PC-9 (cell line): ENCODE data around the gene CADM1. TPM values are rescaled to one million over a fixed set of nuclear protein-coding genes. Genes with fewer than 3 reads are reported as not detected.

Source experiments
- BruUV-seq: library from RNA; stranded (reverse); fragments of 400-500 nt; replicated peaks from 2 replicates; lab custom pipeline; 2021; lab: Mats Ljungman, UMichigan
- CTCF ChIA-PET: fragments of 300-600 bp; sonication (Branson Sonifier 250); formaldehyde crosslinking; loops from one replicate; lab custom pipeline; 2022; ENCODE audit warnings: antibody characterized with exemption; lab: Charles Lee
- POLR2A ChIA-PET: fragments of 300-600 bp; sonication (Branson Sonifier 250); formaldehyde crosslinking; loops from one replicate; lab custom pipeline; 2022; ENCODE audit warnings: antibody characterized with exemption; ENCODE audit not compliant: unreplicated experiment; lab: Charles Lee
- DNase-seq, 2 experiments: peaks; one replicate each; pipeline versions ENCODE4 v3.0.0 to v3.0.0-alpha.2; 2015 to 2022; ENCODE audit warnings: mixed read lengths in 1 of 2
- H2AFZ ChIP-seq: fragments of 200-600 bp; sonication (generic); 2 replicates; pipeline ENCODE4 v1.8.1; 2017; ENCODE audit warnings: antibody characterized with exemption
- H3F3A ChIP-seq: fragments of 200-600 bp; sonication (generic); 2 replicates; pipeline ENCODE4 v1.8.1; 2017; ENCODE audit warnings: antibody characterized with exemption, mild to moderate bottlenecking, low read depth; ENCODE audit not compliant: insufficient read depth
- H3K27ac ChIP-seq: fragments of 200-600 bp; sonication (generic); 2 replicates; pipeline ENCODE4 v1.6.1; 2016; ENCODE audit warnings: mixed run types
- H3K27me3 ChIP-seq: fragments of 200-600 bp; sonication (generic); 2 replicates; pipeline ENCODE4 v1.6.1; 2016; ENCODE audit warnings: low read depth, mixed run types; ENCODE audit not compliant: insufficient read depth
- H3K36me3 ChIP-seq: fragments of 200-600 bp; sonication (generic); 2 replicates; pipeline ENCODE4 v1.6.1; 2016; ENCODE audit warnings: low read depth, mixed run types
- H3K4me1 ChIP-seq: fragments of 200-600 bp; sonication (generic); replicated peaks from 2 replicates; pipeline ENCODE4 v1.6.1; 2016; ENCODE audit warnings: mixed run types; ENCODE audit not compliant: insufficient read depth
- H3K4me2 ChIP-seq: fragments of 200-600 bp; sonication (generic); 2 replicates; pipeline ENCODE4 v1.6.1; 2017; ENCODE audit warnings: mixed run types
- H3K4me3 ChIP-seq: fragments of 200-600 bp; sonication (generic); 2 replicates; pipeline ENCODE4 v1.6.1; 2016; ENCODE audit warnings: mixed run types
- H3K79me2 ChIP-seq: fragments of 200-600 bp; sonication (generic); 2 replicates; pipeline ENCODE4 v1.6.1; 2017; ENCODE audit warnings: low read depth, mixed run types
- H3K9me2 ChIP-seq: fragments of 200-600 bp; sonication (generic); 2 replicates; pipeline ENCODE4 v1.8.1; 2017; ENCODE audit warnings: mild to moderate bottlenecking; ENCODE audit not compliant: insufficient read depth
- H3K9me3 ChIP-seq: fragments of 200-600 bp; sonication (generic); 2 replicates; pipeline ENCODE4 v1.8.1; 2016; ENCODE audit warnings: low read depth; ENCODE audit not compliant: insufficient read depth
- H4K20me1 ChIP-seq: fragments of 200-600 bp; sonication (generic); 2 replicates; pipeline ENCODE4 v1.8.1; 2017; ENCODE audit not compliant: insufficient read depth
- EZH2 ChIP-seq: fragments of 200-600 bp; sonication (generic); IDR thresholded peaks from 2 replicates; pipeline ENCODE4 v1.8.0; 2017; ENCODE audit warnings: antibody characterized with exemption, low read depth
- intact Hi-C: fragments of 100-400 bp; cut with micrococcal nuclease; formaldehyde crosslinking; loops from one replicate; pipeline ENCODE4 v1.10.0; 2022; ENCODE audit not compliant: unreplicated experiment
- total RNA-seq: library from RNA; stranded (reverse); gene quantifications from 2 replicates; pipeline ENCODE4 v1.2.3, GENCODE V29; 2021
- TF ChIP-seq, protein P1 (sequence below): fragments of 200-600 bp; sonication (generic); conservative IDR thresholded peaks from 2 replicates; pipeline ENCODE4 v1.6.1; 2017; ENCODE audit warnings: mixed run types, antibody characterized with exemption, mild to moderate bottlenecking, moderate library complexity

The CADM1 gene
- total RNA-seq, 1 experiment from 2014 or later: not detected

DNA sequence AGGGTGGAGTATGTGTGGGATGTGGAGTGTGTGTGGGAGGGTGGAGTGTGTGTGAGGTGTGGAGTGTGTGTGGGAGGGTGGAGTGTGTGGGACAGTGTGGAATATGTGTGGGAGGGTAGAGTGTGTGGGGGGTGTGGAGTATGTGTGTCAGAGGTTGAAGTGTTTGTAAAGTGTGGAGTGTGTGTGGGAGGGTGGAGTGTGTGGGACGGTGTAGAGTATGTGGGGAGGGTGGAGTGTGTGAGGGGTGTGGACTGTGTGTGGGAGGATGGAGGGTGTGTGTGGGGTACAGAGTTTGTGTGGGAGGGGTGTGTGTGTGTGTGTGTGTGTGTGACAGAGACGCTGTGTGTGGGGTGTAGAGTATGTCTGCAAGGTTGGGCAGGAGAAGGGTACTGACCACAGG lies 355.5 kb downstream of the CADM1 start:
- H3K27ac ChIP-seq: no peak overlapping the region
- no peaks in the 10 kb centered on the region for H3F3A ChIP-seq
- no peaks in the 10 kb centered on the region for H3K4me1 ChIP-seq
- H2AFZ ChIP-seq: no peak overlapping the region
- BruUV-seq: no TSS peak
- no peaks in the 10 kb centered on the region for H3K9me3 ChIP-seq
- no peaks in the 10 kb centered on the region for H3K9me2 ChIP-seq
- intact Hi-C loops: no loop called here
- DNase-seq: no peak
- CTCF ChIA-PET: no interaction called here
- no peaks in the 10 kb centered on the region for H3K79me2 ChIP-seq
- no peak for TF ChIP-seq EZH2
- TF ChIP-seq, protein P1, sequence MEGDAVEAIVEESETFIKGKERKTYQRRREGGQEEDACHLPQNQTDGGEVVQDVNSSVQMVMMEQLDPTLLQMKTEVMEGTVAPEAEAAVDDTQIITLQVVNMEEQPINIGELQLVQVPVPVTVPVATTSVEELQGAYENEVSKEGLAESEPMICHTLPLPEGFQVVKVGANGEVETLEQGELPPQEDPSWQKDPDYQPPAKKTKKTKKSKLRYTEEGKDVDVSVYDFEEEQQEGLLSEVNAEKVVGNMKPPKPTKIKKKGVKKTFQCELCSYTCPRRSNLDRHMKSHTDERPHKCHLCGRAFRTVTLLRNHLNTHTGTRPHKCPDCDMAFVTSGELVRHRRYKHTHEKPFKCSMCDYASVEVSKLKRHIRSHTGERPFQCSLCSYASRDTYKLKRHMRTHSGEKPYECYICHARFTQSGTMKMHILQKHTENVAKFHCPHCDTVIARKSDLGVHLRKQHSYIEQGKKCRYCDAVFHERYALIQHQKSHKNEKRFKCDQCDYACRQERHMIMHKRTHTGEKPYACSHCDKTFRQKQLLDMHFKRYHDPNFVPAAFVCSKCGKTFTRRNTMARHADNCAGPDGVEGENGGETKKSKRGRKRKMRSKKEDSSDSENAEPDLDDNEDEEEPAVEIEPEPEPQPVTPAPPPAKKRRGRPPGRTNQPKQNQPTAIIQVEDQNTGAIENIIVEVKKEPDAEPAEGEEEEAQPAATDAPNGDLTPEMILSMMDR: no peak
- H3K4me2 ChIP-seq: no peak overlapping the region
- H3K27me3 ChIP-seq: peaks cover 25% of the 10 kb centered on the region
- no peaks in the 10 kb centered on the region for H4K20me1 ChIP-seq
- no peak overlapping the region for H3K4me3 ChIP-seq
- POLR2A ChIA-PET: no interaction called here
- no peaks in the 10 kb centered on the region for H3K36me3 ChIP-seq

DNA sequence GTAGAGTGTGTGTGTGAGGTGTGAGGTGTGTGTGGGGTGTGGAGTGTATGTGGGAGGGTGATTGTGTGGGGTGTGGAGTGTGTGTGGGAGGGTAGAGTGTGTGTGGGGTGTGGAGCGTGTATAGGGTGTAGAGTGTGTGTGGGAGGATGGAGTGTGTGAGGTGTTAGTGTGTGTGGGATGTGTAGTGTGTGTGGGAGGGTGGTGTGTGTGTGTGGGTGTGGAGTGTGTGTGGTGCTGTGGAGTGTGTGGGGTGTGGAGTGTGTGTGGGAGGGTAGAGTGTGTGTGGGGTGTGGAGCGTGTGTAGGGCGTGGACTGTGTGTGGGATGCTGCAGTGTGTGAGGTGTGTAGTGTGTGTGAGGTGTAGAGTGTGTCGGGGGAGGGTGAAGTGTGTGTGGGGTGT lies 356.1 kb downstream of the CADM1 start:
- Histone ChIP-seq H3K79me2 (no peaks in the 10 kb centered on the region), H3K4me2 (no peak overlapping the region), H3K9me3 (no peaks in the 10 kb centered on the region), H3K4me1 (no peaks in the 10 kb centered on the region), H4K20me1 (no peaks in the 10 kb centered on the region), H3K27me3 (peaks cover 31% of the 10 kb centered on the region), H3F3A (no peaks in the 10 kb centered on the region), H3K36me3 (no peaks in the 10 kb centered on the region), H3K4me3 (no peak overlapping the region), H3K27ac (no peak overlapping the region), H3K9me2 (no peaks in the 10 kb centered on the region), H2AFZ (no peak overlapping the region)
- no TSS peak for BruUV-seq
- no peak for TF ChIP-seq EZH2
- TF ChIP-seq, protein P1: no peak
- intact Hi-C loops: no loop called here
- CTCF ChIA-PET: no interaction called here
- POLR2A ChIA-PET: no interaction called here
- no peak for DNase-seq

DNA sequence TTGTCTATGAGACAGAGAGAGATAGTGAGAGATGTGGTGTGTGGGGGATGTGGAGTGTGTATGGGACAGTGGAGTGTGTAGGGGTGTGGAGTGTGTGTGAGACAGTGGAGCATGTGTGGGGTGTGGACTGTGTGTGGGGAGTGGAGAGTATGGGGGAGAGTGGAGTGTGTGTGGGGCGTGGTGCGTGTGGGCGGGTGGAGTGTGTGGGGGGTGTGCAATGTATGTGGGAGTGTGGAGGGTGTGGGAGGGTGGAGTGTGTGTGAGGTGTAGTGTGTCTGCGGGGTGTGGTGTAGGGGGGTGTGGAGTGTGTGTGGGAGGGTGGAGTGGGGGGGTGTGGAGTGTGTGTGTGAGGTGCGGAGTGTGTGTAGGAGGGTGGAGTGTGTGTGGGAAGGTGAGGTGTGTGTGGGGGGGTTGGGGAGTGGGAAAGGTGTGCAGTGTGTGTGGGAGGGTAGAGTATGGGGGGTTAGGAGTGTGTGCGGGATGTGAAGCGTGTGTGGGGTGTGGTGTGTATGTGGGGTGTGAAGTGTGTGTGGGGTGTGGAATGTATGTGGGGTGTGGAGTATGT lies 356.9 kb downstream of the CADM1 start:
- TF ChIP-seq, protein P1: no peak
- no peak for TF ChIP-seq EZH2
- ChIA-PET CTCF (no interaction called here), POLR2A (no interaction called here)
- Histone ChIP-seq H4K20me1 (no peaks in the 10 kb centered on the region), H3K27me3 (peaks cover 37% of the 10 kb centered on the region), H2AFZ (no peak overlapping the region), H3K36me3 (no peaks in the 10 kb centered on the region), H3K4me1 (no peaks in the 10 kb centered on the region), H3K27ac (no peak overlapping the region), H3K79me2 (no peaks in the 10 kb centered on the region), H3F3A (no peaks in the 10 kb centered on the region), H3K4me2 (no peak overlapping the region), H3K9me3 (no peaks in the 10 kb centered on the region), H3K4me3 (no peak overlapping the region), H3K9me2 (no peaks in the 10 kb centered on the region)
- no TSS peak for BruUV-seq
- DNase-seq: no peak
- intact Hi-C loops: no loop called here
